Right lobe of liver (tissue), 4 donors: ENCODE data around the gene CD200R1L.

Experiments
- POLR2A ChIP-seq: fragments of 450-650 bp; IDR thresholded peaks from one replicate; pipeline ENCODE4 v1.6.1; 2017; ENCODE audit warnings: antibody characterized with exemption, mild to moderate bottlenecking
- TF ChIP-seq, protein P1 (sequence below), 4 donors: fragments of 200-600 bp in 3 of 4; fragments of 450-650 bp in 1 of 4; IDR thresholded peaks; one replicate each; pipeline versions ENCODE4 v1.5.1 to v1.8.0; 2016 to 2022; ENCODE audit warnings: antibody characterized with exemption in 4 of 4, mild to moderate bottlenecking in 2 of 4
- donor health status: DM: no; HTN: no; CAD: no.
- donor health status: DM: no; HTN: no; CAD: no.
- donor health status: DM: no; HTN: yes; CAD: no.

DNA sequence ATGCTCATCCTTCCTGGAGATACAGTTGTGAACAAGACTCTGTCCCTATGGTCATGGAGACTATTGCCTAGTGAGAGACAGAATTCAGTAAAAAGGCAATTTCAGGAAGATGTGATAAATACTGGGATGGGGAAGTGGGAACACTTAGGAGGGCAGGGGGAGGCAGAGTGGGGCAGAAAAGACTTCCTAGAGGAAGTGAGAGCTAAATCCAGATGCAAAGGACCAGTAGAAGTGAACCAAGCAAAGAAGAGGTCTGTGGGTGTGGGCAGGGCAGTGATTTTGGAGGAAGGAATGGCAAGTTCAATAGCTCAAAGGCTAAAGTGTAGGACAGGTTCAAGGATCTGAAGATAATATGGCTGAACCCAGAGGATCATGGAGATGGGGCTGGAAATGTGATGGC lies 68.9 kb downstream of the CD200R1L start:
- no peak for TF ChIP-seq POLR2A
- TF ChIP-seq, protein P1, sequence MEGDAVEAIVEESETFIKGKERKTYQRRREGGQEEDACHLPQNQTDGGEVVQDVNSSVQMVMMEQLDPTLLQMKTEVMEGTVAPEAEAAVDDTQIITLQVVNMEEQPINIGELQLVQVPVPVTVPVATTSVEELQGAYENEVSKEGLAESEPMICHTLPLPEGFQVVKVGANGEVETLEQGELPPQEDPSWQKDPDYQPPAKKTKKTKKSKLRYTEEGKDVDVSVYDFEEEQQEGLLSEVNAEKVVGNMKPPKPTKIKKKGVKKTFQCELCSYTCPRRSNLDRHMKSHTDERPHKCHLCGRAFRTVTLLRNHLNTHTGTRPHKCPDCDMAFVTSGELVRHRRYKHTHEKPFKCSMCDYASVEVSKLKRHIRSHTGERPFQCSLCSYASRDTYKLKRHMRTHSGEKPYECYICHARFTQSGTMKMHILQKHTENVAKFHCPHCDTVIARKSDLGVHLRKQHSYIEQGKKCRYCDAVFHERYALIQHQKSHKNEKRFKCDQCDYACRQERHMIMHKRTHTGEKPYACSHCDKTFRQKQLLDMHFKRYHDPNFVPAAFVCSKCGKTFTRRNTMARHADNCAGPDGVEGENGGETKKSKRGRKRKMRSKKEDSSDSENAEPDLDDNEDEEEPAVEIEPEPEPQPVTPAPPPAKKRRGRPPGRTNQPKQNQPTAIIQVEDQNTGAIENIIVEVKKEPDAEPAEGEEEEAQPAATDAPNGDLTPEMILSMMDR (IDR thresholded peaks at IDR 0.05), result no peak
